ENCODE data around the gene FAM117A.

The FAM117A gene

GRCh38 chr17:49667854-49668253 is 96.1 kb downstream of the FAM117A start:
- no peak overlapping the region for H3K4me3 ChIP-seq (replicated peaks; ENCODE audit: low read depth, low read length)
- DNase-seq (ENCODE audit: low read depth), result no peak
- TF ChIP-seq CTCF (IDR thresholded peaks at IDR 0.05; ENCODE audit: low read length, missing control alignments), result no peak

GRCh38 chr17:49664706-49665211 is 99.2 kb downstream of the FAM117A start:
- TF ChIP-seq CTCF (IDR thresholded peaks at IDR 0.05; ENCODE audit: low read length, missing control alignments), result no peak
- no peak for DNase-seq (ENCODE audit: low read depth)
- H3K4me3 ChIP-seq (replicated peaks; ENCODE audit: low read depth, low read length), result no peak overlapping the region

All from fibroblast of pulmonary artery (primary cell).